ENCODE measurements around the gene WT1.

DNA sequence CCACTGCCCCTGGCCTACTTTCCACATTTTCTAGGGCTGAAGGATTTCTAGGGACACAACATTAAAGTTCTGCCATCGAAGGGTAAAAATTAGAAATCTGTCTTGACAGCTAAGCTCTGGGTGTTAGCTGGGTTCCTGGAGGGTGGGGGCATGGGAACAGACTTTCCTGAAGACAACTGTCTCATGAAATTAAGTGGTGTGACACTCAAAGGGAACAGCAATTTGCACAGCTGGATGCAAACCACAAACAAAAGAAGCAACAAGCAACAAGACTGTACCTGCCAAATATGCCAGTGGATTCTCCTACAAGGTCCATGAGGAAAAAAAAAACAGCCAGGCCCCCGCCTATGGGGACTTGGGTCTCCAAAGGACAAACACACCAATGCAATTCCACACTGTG, 32.5 kb downstream of the WT1 start:
- TF ChIP-seq YY1 (IDR thresholded peaks at IDR 0.05) (no peak), FOXA1 (IDR thresholded peaks at IDR 0.05) (no peak), EGR1 (IDR thresholded peaks at IDR 0.05; ENCODE audit: low read depth in 2 of 2) (no peak), TAF1 (conservative IDR thresholded peaks at IDR 0.05) (no peak), SP1 (IDR thresholded peaks at IDR 0.05) (no peak), GABPA (IDR thresholded peaks at IDR 0.05 in 1 of 2, conservative IDR thresholded peaks at IDR 0.05 in 1 of 2) (no peak), NR2F2 (IDR thresholded peaks at IDR 0.05) (no peak)
- TF ChIP-seq, protein P1, sequence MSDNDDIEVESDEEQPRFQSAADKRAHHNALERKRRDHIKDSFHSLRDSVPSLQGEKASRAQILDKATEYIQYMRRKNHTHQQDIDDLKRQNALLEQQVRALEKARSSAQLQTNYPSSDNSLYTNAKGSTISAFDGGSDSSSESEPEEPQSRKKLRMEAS (IDR thresholded peaks at IDR 0.05) = no peak
- TF ChIP-seq, protein P2, sequence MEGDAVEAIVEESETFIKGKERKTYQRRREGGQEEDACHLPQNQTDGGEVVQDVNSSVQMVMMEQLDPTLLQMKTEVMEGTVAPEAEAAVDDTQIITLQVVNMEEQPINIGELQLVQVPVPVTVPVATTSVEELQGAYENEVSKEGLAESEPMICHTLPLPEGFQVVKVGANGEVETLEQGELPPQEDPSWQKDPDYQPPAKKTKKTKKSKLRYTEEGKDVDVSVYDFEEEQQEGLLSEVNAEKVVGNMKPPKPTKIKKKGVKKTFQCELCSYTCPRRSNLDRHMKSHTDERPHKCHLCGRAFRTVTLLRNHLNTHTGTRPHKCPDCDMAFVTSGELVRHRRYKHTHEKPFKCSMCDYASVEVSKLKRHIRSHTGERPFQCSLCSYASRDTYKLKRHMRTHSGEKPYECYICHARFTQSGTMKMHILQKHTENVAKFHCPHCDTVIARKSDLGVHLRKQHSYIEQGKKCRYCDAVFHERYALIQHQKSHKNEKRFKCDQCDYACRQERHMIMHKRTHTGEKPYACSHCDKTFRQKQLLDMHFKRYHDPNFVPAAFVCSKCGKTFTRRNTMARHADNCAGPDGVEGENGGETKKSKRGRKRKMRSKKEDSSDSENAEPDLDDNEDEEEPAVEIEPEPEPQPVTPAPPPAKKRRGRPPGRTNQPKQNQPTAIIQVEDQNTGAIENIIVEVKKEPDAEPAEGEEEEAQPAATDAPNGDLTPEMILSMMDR (IDR thresholded peaks at IDR 0.05; ENCODE audit: low read depth, low read length, missing input control) = no peak
- TF ChIP-seq, protein P3, sequence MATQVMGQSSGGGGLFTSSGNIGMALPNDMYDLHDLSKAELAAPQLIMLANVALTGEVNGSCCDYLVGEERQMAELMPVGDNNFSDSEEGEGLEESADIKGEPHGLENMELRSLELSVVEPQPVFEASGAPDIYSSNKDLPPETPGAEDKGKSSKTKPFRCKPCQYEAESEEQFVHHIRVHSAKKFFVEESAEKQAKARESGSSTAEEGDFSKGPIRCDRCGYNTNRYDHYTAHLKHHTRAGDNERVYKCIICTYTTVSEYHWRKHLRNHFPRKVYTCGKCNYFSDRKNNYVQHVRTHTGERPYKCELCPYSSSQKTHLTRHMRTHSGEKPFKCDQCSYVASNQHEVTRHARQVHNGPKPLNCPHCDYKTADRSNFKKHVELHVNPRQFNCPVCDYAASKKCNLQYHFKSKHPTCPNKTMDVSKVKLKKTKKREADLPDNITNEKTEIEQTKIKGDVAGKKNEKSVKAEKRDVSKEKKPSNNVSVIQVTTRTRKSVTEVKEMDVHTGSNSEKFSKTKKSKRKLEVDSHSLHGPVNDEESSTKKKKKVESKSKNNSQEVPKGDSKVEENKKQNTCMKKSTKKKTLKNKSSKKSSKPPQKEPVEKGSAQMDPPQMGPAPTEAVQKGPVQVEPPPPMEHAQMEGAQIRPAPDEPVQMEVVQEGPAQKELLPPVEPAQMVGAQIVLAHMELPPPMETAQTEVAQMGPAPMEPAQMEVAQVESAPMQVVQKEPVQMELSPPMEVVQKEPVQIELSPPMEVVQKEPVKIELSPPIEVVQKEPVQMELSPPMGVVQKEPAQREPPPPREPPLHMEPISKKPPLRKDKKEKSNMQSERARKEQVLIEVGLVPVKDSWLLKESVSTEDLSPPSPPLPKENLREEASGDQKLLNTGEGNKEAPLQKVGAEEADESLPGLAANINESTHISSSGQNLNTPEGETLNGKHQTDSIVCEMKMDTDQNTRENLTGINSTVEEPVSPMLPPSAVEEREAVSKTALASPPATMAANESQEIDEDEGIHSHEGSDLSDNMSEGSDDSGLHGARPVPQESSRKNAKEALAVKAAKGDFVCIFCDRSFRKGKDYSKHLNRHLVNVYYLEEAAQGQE (IDR thresholded peaks at IDR 0.05) = no peak

All from liver (tissue), 3 donors.